IMR-90 (cell line): ENCODE measurements around the gene ROCK2. TPM values are rescaled to one million over a fixed set of nuclear protein-coding genes. Genes with fewer than 3 reads are reported as not detected.

Source experiments
- ATAC-seq: fragments of 200-7000 bp; cut with Tn5 transposase; 2 replicates; pipeline ENCODE4 v1.9.1; 2020; ENCODE audit warnings: low read depth, mild to moderate bottlenecking, moderate library complexity
- BruUV-seq: library from RNA; stranded (reverse); fragments of 400-500 nt; replicated peaks from 2 replicates; lab custom pipeline; 2021; lab: Mats Ljungman, UMichigan
- CTCF ChIA-PET: fragments of 300-600 bp; formaldehyde crosslinking; extraction: SDS; loops from one replicate; lab custom pipeline; 2021; ENCODE audit warnings: antibody characterized with exemption; lab: Yijun Ruan, JAX
- POLR2A ChIA-PET: fragments of 300-600 bp; sonication (Branson Sonifier 250); formaldehyde crosslinking; loops from one replicate; lab custom pipeline; 2022; ENCODE audit warnings: antibody characterized with exemption; ENCODE audit not compliant: unreplicated experiment; lab: Charles Lee
- DNase-seq: peaks from one replicate; pipeline ENCODE4 v3.0.0; 2013
- H2AFZ ChIP-seq: replicated peaks from 2 replicates; pipeline ENCODE3; 2013; ENCODE audit warnings: low read length, mild to moderate bottlenecking; ENCODE audit not compliant: poor library complexity
- H2AK5ac ChIP-seq: 2 replicates; pipeline ENCODE4 v1.6.1; 2013; ENCODE audit warnings: low read depth, low read length, inconsistent platforms
- H2AK9ac ChIP-seq: replicated peaks from 2 replicates; pipeline ENCODE3; 2013; ENCODE audit warnings: mild to moderate bottlenecking, low read depth, low read length, moderate library complexity; ENCODE audit not compliant: poor library complexity
- H2BK120ac ChIP-seq: 2 replicates; pipeline ENCODE4 v1.6.1; 2013; ENCODE audit warnings: low read depth, low read length, inconsistent platforms
- H2BK15ac ChIP-seq: 3 replicates; pipeline ENCODE4 v1.6.1; 2013; ENCODE audit warnings: low read depth, low read length, inconsistent platforms
- H2BK20ac ChIP-seq: 2 replicates; pipeline ENCODE4 v1.6.1; 2013; ENCODE audit warnings: low read depth, mild to moderate bottlenecking, inconsistent platforms, low read length, moderate library complexity
- H2BK5ac ChIP-seq: 2 replicates; pipeline ENCODE4 v1.6.1; 2013; ENCODE audit warnings: mild to moderate bottlenecking, low read depth, low read length, inconsistent platforms; ENCODE audit not compliant: poor library complexity, severe bottlenecking
- H3K14ac ChIP-seq: replicated peaks from 2 replicates; pipeline ENCODE4 v1.6.1; 2013; ENCODE audit warnings: low read depth, low read length, inconsistent platforms
- H3K18ac ChIP-seq: 2 replicates; pipeline ENCODE4 v1.6.1; 2013; ENCODE audit warnings: low read depth, low read length, control low read depth
- H3K23ac ChIP-seq: 2 replicates; pipeline ENCODE4 v1.6.1; 2013; ENCODE audit warnings: low read depth, low read length, inconsistent platforms
- H3K27ac ChIP-seq: 2 replicates; pipeline ENCODE4 v1.5.1; 2013; ENCODE audit warnings: mild to moderate bottlenecking, control low read depth, low read length; ENCODE audit not compliant: insufficient read depth
- H3K27me3 ChIP-seq: 2 replicates; pipeline ENCODE4 v1.6.1; 2013; ENCODE audit warnings: low read length; ENCODE audit not compliant: control insufficient read depth, insufficient read depth
- H3K36me3 ChIP-seq: 2 replicates; pipeline ENCODE4 v1.6.1; 2013; ENCODE audit warnings: low read length, mixed read lengths; ENCODE audit not compliant: control insufficient read depth, insufficient read depth
- H3K4ac ChIP-seq: 2 replicates; pipeline ENCODE4 v1.6.1; 2013; ENCODE audit warnings: low read depth, low read length, inconsistent platforms
- H3K4me1 ChIP-seq: 2 replicates; pipeline ENCODE4 v1.6.1; 2013; ENCODE audit warnings: low read length, mixed read lengths; ENCODE audit not compliant: control insufficient read depth, insufficient read depth
- H3K4me2 ChIP-seq: 2 replicates; pipeline ENCODE4 v1.6.1; 2013; ENCODE audit warnings: low read depth, mild to moderate bottlenecking, control low read depth, low read length, moderate library complexity
- H3K4me3 ChIP-seq: 2 replicates; pipeline ENCODE4 v1.5.1; 2013; ENCODE audit warnings: low read depth, mild to moderate bottlenecking, control low read depth, low read length, moderate library complexity; ENCODE audit not compliant: insufficient read depth
- H3K56ac ChIP-seq: 2 replicates; pipeline ENCODE4 v1.6.1; 2013; ENCODE audit warnings: low read length, inconsistent platforms; ENCODE audit not compliant: insufficient read depth; ENCODE audit errors: extremely low read depth
- H3K79me1 ChIP-seq, 2 experiments: 2 replicates each; pipeline ENCODE4 v1.6.1; 2013; ENCODE audit warnings: low read length in 2 of 2, inconsistent platforms in 1 of 2, low read depth in 1 of 2
- H3K9ac ChIP-seq: 2 replicates; pipeline ENCODE4 v1.6.1; 2013; ENCODE audit warnings: low read depth, low read length, control low read depth
- H3K9me1 ChIP-seq: 2 replicates; pipeline ENCODE4 v1.6.1; 2013; ENCODE audit warnings: low read length, inconsistent platforms; ENCODE audit not compliant: insufficient read depth
- H3K9me3 ChIP-seq: 2 replicates; pipeline ENCODE4 v1.6.1; 2013; ENCODE audit warnings: low read length; ENCODE audit not compliant: control insufficient read depth, insufficient read depth
- H4K20me1 ChIP-seq: 2 replicates; pipeline ENCODE4 v1.6.1; 2013; ENCODE audit warnings: low read length, inconsistent platforms; ENCODE audit not compliant: insufficient read depth
- H4K5ac ChIP-seq: 2 replicates; pipeline ENCODE4 v1.6.1; 2013; ENCODE audit warnings: mild to moderate bottlenecking, low read depth, low read length, control low read depth
- H4K8ac ChIP-seq, 2 experiments: 2 replicates each; pipeline ENCODE4 v1.6.1; 2013; ENCODE audit warnings: low read depth in 2 of 2, low read length in 2 of 2, control low read depth in 1 of 2, inconsistent platforms in 1 of 2
- H4K91ac ChIP-seq: 2 replicates; pipeline ENCODE4 v1.6.1; 2013; ENCODE audit warnings: low read depth, low read length, inconsistent platforms; ENCODE audit not compliant: insufficient read depth
- BHLHE40 ChIP-seq: fragments of 150-350 bp; IDR thresholded peaks from 2 replicates; pipeline ENCODE4 v1.6.1; 2016; ENCODE audit warnings: mild to moderate bottlenecking, low read depth, low read length
- POLR2A ChIP-seq: IDR thresholded peaks from 2 replicates; pipeline ENCODE4 v1.6.1; 2012; ENCODE audit warnings: mild to moderate bottlenecking, low read depth, low read length
- WGBS, 2 experiments: methylation state at CpG; one replicate each; pipeline versions ENCODE4 v1.1.5 to v1.1.7; 2013; ENCODE audit warnings: missing lambda C conversion rate in 2 of 2; ENCODE audit not compliant: insufficient read length in 1 of 2; ENCODE audit errors: extremely low coverage in 2 of 2; 5-methylcytosine and 5-hydroxymethylcytosine counted together
- dilution Hi-C: fragments of 300-500 bp; cut with HindIII; formaldehyde crosslinking; loops from one replicate; pipeline ENCODE4 v1.14.3; 2018; ENCODE audit warnings: low sequenced_read_pairs; ENCODE audit not compliant: unreplicated experiment
- in situ Hi-C: fragments of 300-500 bp; cut with MboI; formaldehyde crosslinking; loops from 3 replicates; pipeline ENCODE4 v1.14.3; 2019; ENCODE audit warnings: low sequenced_read_pairs, inconsistent platforms, mixed read lengths
- intact Hi-C: fragments of 100-400 bp; cut with micrococcal nuclease; formaldehyde crosslinking; loops from 2 replicates; pipeline ENCODE4 v1.10.0; 2022
- polyA plus RNA-seq, 3 experiments: library from polyadenylated mRNA; depleted of rRNA; stranded (reverse); fragments of >200 nt; gene quantifications; 2 replicates each; pipeline ENCODE4 v1.2.3, GENCODE V29; 2012; ENCODE audit warnings: low replicate concordance in 1 of 3
- total RNA-seq: library from RNA; depleted of rRNA; stranded (reverse); fragments of >200 nt; gene quantifications from 2 replicates; pipeline ENCODE4 v1.2.3, GENCODE V29; 2012
- TF ChIP-seq, protein P1 (sequence below): fragments of 150-350 bp; IDR thresholded peaks from 2 replicates; pipeline ENCODE4 v1.6.1; 2017; ENCODE audit warnings: mild to moderate bottlenecking, antibody characterized with exemption, low read length, low read depth

Gene ROCK2
- total and polyA plus RNA-seq, 2 of the 4 experiments (the other 2 are of a cell fraction) = 9.0 to 28.3 TPM

DNA sequence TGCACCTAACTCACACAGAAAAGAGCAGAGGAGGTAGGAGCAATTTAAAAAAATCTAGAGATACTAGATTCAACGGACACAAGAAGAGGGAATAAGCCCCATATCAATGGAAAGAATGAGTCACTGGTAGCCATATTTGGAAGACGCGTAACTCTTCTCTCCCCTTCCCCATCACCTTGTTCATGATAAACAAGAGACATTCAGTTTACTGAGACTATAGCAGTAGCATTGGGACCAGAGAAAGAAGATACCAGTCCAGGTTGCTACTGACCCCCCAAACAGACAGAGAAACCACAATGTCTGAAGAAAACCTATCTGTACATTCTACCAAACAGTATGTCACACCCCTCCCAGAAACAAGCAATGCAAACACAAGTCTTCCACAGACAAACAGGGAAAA, 108.1 kb downstream of the ROCK2 start:
- intact Hi-C loops = loop anchor here (5.0 to 10.0 kb wide), 2 partner anchors 106 to 348 kb away; partner anchors contain the start of gene ROCK2
- POLR2A ChIA-PET = no interaction called here

More for the DNA sequence above, 108.1 kb downstream of the ROCK2 start:
- in situ Hi-C loops = loop anchor here (5.0 kb wide), 1 partner anchor 181 kb away; no protein-coding TSS in a partner anchor
- WGBS, 2 experiments = no CpG with 5 or more reads among the region's 3 CpGs
- no peaks in the 10 kb centered on the region; the same call in 1 of the 2 replicates for H3K4me1 ChIP-seq
- no peak overlapping the region for H2BK5ac ChIP-seq
- H3K4me2 ChIP-seq = no peak overlapping the region
- no peak overlapping the region for H3K4ac ChIP-seq
- CTCF ChIA-PET = interaction anchor here (0.6 kb wide), 1 partner anchor 38 kb away, joined by 3 read pairs; no protein-coding TSS in a partner anchor
- ATAC-seq (no peak), DNase-seq (no peak)
- no peak overlapping the region for H3K56ac ChIP-seq
- TF ChIP-seq POLR2A = no peak
- no peak for TF ChIP-seq BHLHE40
- TF ChIP-seq, protein P1, sequence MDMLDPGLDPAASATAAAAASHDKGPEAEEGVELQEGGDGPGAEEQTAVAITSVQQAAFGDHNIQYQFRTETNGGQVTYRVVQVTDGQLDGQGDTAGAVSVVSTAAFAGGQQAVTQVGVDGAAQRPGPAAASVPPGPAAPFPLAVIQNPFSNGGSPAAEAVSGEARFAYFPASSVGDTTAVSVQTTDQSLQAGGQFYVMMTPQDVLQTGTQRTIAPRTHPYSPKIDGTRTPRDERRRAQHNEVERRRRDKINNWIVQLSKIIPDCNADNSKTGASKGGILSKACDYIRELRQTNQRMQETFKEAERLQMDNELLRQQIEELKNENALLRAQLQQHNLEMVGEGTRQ = no peak
- no peak overlapping the region for H2AK9ac ChIP-seq
- H3K9ac ChIP-seq = no peak overlapping the region
- H2AFZ ChIP-seq = no peak overlapping the region
- peaks cover 25 to 56% of the 10 kb centered on the region in 2 experiments for H3K79me1 ChIP-seq
- H4K91ac ChIP-seq = no peak overlapping the region
- H3K18ac ChIP-seq = no peak overlapping the region
- H3K27ac ChIP-seq = no peak overlapping the region
- H3K9me3 ChIP-seq = no peaks in the 10 kb centered on the region
- BruUV-seq = no TSS peak
- no peak overlapping the region for H4K5ac ChIP-seq
- H3K36me3 ChIP-seq = peaks cover 3% of the 10 kb centered on the region
- no peak overlapping the region for H3K23ac ChIP-seq
- no peaks in the 10 kb centered on the region for H3K27me3 ChIP-seq
- H2BK15ac ChIP-seq = no peak overlapping the region
- H2BK20ac ChIP-seq = no peak overlapping the region
- H2AK5ac ChIP-seq = no peak overlapping the region
- no peak overlapping the region for H2BK120ac ChIP-seq
- peaks cover 3% of the 10 kb centered on the region; the same call in 1 of the 2 replicates for H3K9me1 ChIP-seq
- peaks cover 22% of the 10 kb centered on the region; the same call in 1 of the 2 replicates for H4K20me1 ChIP-seq
- H4K8ac ChIP-seq = no peak overlapping the region
- no peak overlapping the region for H3K4me3 ChIP-seq
- dilution Hi-C loops = no loop called here
- H3K14ac ChIP-seq = no peak overlapping the region
